Activated CD4-positive, CD25-positive, alpha-beta regulatory T cell treated with anti-CD3 and anti-CD28 coated beads, Interleukin-2, amount 50 U/mL, for 16 hours (primary cell): ENCODE data around the gene XPNPEP2.

ENCODE experiments used
- DNase-seq: peaks from one replicate; pipeline ENCODE4 v3.0.0-alpha.2; 2020; ENCODE audit warnings: low read depth, low spot score

Gene XPNPEP2

GRCh38 chrX:129738466-129739308, at the start of gene XPNPEP2:
Gene XPNPEP2 (plus strand): TSS chrX:129738979. CDS start chrX:129739214, 235 bp downstream.
- DNase-seq: no peak

- DNase-seq: no peak
These were observed 49.0 kb upstream of the XPNPEP2 start for GRCh38 chrX:129689796-129690195.

GRCh38 chrX:129690435-129690834, 48.3 kb upstream of the XPNPEP2 start:
- DNase-seq: no peak

GRCh38 chrX:129693354-129693753, 45.4 kb upstream of the XPNPEP2 start:
- no peak for DNase-seq

- DNase-seq: no peak
These were observed 44.0 kb upstream of the XPNPEP2 start for GRCh38 chrX:129694805-129695204.

- no peak for DNase-seq
These were observed 43.2 kb upstream of the XPNPEP2 start for GRCh38 chrX:129695535-129695934.

- no peak for DNase-seq
These were observed 42.8 kb upstream of the XPNPEP2 start for GRCh38 chrX:129695937-129696336.

GRCh38 chrX:129696463-129697155, 42.2 kb upstream of the XPNPEP2 start:
- no peak for DNase-seq

GRCh38 chrX:129697204-129697829, 41.5 kb upstream of the XPNPEP2 start:
- DNase-seq: no peak

- DNase-seq: no peak
These were observed 40.6 kb upstream of the XPNPEP2 start for GRCh38 chrX:129698150-129698549.

- no peak for DNase-seq
These were observed 38.2 kb upstream of the XPNPEP2 start for GRCh38 chrX:129700536-129700935.

GRCh38 chrX:129701624-129702069, 37.1 kb upstream of the XPNPEP2 start:
- no peak for DNase-seq

GRCh38 chrX:129704491-129704890, 34.3 kb upstream of the XPNPEP2 start:
- DNase-seq: no peak

GRCh38 chrX:129705377-129705925, 33.3 kb upstream of the XPNPEP2 start:
- DNase-seq: no peak

- DNase-seq: no peak
These were observed 32.8 kb upstream of the XPNPEP2 start for GRCh38 chrX:129705988-129706387.

GRCh38 chrX:129706400-129707072, 32.2 kb upstream of the XPNPEP2 start:
- no peak for DNase-seq

- no peak for DNase-seq
These were observed 24.2 kb upstream of the XPNPEP2 start for GRCh38 chrX:129714581-129714980.

GRCh38 chrX:129716507-129716906, 22.3 kb upstream of the XPNPEP2 start:
- no peak for DNase-seq

- DNase-seq: no peak
These were observed 20.9 kb upstream of the XPNPEP2 start for GRCh38 chrX:129717892-129718291.

- DNase-seq: no peak
These were observed 20.1 kb upstream of the XPNPEP2 start for GRCh38 chrX:129718676-129719075.

GRCh38 chrX:129719268-129719667, 19.5 kb upstream of the XPNPEP2 start:
- no peak for DNase-seq
